HepG2 (cell line): Measurements from ENCODE around the gene SOBP. TPM values are rescaled to one million over a fixed set of nuclear protein-coding genes. Genes with fewer than 3 reads are reported as not detected.

Source experiments
- ATF7 ChIP-seq, 2 experiments: fragments of 450-650 bp in 1 of 2; sonication (generic) in 1 of 2; formaldehyde crosslinking in 1 of 2; IDR thresholded peaks; 2 replicates each; pipeline versions ENCODE4 v1.4.0 to v1.6.1; 2016 to 2020; ENCODE audit warnings: antibody characterized with exemption in 1 of 2, mild to moderate bottlenecking in 1 of 2, missing genetic modification reagents in 1 of 2
- HBP1 ChIP-seq: IDR thresholded peaks from 2 replicates; pipeline ENCODE4 v1.6.1; 2016; ENCODE audit warnings: low read depth, control low read depth
- HMGA1 ChIP-seq: sonication (generic); formaldehyde crosslinking; conservative IDR thresholded peaks from 2 replicates; pipeline ENCODE4 v1.4.0; 2020; ENCODE audit warnings: missing genetic modification reagents
- KMT2A ChIP-seq: sonication (generic); formaldehyde crosslinking; IDR thresholded peaks from 2 replicates; pipeline ENCODE4 v1.4.0; 2020; ENCODE audit warnings: missing genetic modification reagents
- MED8 ChIP-seq: sonication (generic); formaldehyde crosslinking; IDR thresholded peaks from 2 replicates; pipeline ENCODE4 v1.8.1; 2023; ENCODE audit warnings: mild to moderate bottlenecking, missing genetic modification reagents; ENCODE audit not compliant: insufficient replicate concordance
- NFKBIZ ChIP-seq: IDR thresholded peaks from 2 replicates; pipeline ENCODE4 v1.6.1; 2018; ENCODE audit warnings: missing genetic modification reagents, missing compliant biosample characterization
- SRSF4 ChIP-seq: fragments of 200-400 bp; formaldehyde crosslinking; IDR thresholded peaks from one replicate; pipeline ENCODE4 v1.6.1; 2018; ENCODE audit warnings: mild to moderate bottlenecking, low read depth, low read length, moderate library complexity; ENCODE audit not compliant: poor library complexity, severe bottlenecking
- ZBTB39 ChIP-seq: sonication (generic); formaldehyde crosslinking; IDR thresholded peaks from 2 replicates; pipeline ENCODE4 v1.5.0; 2020; ENCODE audit warnings: missing genetic modification reagents
- ZMAT3 ChIP-seq: sonication (generic); formaldehyde crosslinking; conservative IDR thresholded peaks from 2 replicates; pipeline ENCODE4 v1.7.0; 2021; ENCODE audit warnings: missing genetic modification reagents
- ZNF547 ChIP-seq: sonication (generic); formaldehyde crosslinking; IDR thresholded peaks from 2 replicates; pipeline ENCODE4 v1.5.1; 2020; ENCODE audit warnings: mild to moderate bottlenecking, missing genetic modification reagents
- ZNF75D ChIP-seq: sonication (generic); formaldehyde crosslinking; IDR thresholded peaks from 2 replicates; pipeline ENCODE4 v1.8.1; 2023; ENCODE audit warnings: missing genetic modification reagents, mild to moderate bottlenecking, borderline replicate concordance
- polyA plus RNA-seq, 8 experiments: library from polyadenylated mRNA; depleted of rRNA in 3 of 8; stranded (reverse) in 7 of 8; unstranded in 1 of 8; fragments of >200 nt; fragmentation: Illumina TruSeq in 4 of 8; extraction: Trizol in 4 of 8; gene quantifications; 2 replicates each; pipeline versions ENCODE4 v1.2.1 to v1.2.3, GENCODE V29; 2011 to 2016; ENCODE audit warnings: low read depth in 4 of 8, missing spikeins in 1 of 8, mixed read lengths in 1 of 8; ENCODE audit not compliant: insufficient read depth in 1 of 8
- total RNA-seq, 5 experiments: library from RNA; depleted of rRNA; stranded (reverse); fragments of >200 nt; fragmentation: Illumina TruSeq; extraction: Trizol; gene quantifications; 2 replicates each; pipeline ENCODE4 v1.2.3, GENCODE V29; 2016; ENCODE audit warnings: low read depth in 1 of 5
- TF ChIP-seq, protein P1 (sequence below): sonication (generic); formaldehyde crosslinking; IDR thresholded peaks from 2 replicates; pipeline ENCODE4 v1.5.1; 2020; ENCODE audit warnings: mild to moderate bottlenecking, missing genetic modification reagents, borderline replicate concordance
- TF ChIP-seq, protein P2 (sequence below): IDR thresholded peaks from 2 replicates; pipeline ENCODE4 v1.4.0; 2020; ENCODE audit warnings: mild to moderate bottlenecking, missing genetic modification reagents
- TF ChIP-seq, protein P3 (sequence below): sonication (generic); formaldehyde crosslinking; IDR thresholded peaks from 2 replicates; pipeline ENCODE4 v1.4.0; 2020; ENCODE audit warnings: mild to moderate bottlenecking, low read depth, missing genetic modification reagents
- TF ChIP-seq, protein P4 (sequence below): sonication (generic); formaldehyde crosslinking; IDR thresholded peaks from 2 replicates; pipeline ENCODE4 v1.5.0; 2020; ENCODE audit warnings: mild to moderate bottlenecking, missing genetic modification reagents

Gene SOBP
- total and polyA plus RNA-seq, 2 of the 13 experiments (the other 11 are each of a cell fraction or from before 2014, with no cell fraction given) = 1.5 to 6.9 TPM

GRCh38 chr6:107458672-107459282 is 31.1 kb upstream of the SOBP start (continued):
- TF ChIP-seq, protein P1, sequence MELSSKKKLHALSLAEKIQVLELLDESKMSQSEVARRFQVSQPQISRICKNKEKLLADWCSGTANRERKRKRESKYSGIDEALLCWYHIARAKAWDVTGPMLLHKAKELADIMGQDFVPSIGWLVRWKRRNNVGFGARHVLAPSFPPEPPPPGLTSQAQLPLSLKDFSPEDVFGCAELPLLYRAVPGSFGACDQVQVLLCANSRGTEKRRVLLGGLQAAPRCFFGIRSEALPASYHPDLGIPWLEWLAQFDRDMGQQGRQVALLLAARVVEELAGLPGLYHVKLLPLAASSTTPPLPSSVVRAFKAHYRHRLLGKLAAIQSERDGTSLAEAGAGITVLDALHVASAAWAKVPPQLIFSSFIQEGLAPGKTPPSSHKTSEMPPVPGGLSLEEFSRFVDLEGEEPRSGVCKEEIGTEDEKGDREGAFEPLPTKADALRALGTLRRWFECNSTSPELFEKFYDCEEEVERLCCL (CRISPR knock-in tag) = no peak
- TF ChIP-seq, protein P2, sequence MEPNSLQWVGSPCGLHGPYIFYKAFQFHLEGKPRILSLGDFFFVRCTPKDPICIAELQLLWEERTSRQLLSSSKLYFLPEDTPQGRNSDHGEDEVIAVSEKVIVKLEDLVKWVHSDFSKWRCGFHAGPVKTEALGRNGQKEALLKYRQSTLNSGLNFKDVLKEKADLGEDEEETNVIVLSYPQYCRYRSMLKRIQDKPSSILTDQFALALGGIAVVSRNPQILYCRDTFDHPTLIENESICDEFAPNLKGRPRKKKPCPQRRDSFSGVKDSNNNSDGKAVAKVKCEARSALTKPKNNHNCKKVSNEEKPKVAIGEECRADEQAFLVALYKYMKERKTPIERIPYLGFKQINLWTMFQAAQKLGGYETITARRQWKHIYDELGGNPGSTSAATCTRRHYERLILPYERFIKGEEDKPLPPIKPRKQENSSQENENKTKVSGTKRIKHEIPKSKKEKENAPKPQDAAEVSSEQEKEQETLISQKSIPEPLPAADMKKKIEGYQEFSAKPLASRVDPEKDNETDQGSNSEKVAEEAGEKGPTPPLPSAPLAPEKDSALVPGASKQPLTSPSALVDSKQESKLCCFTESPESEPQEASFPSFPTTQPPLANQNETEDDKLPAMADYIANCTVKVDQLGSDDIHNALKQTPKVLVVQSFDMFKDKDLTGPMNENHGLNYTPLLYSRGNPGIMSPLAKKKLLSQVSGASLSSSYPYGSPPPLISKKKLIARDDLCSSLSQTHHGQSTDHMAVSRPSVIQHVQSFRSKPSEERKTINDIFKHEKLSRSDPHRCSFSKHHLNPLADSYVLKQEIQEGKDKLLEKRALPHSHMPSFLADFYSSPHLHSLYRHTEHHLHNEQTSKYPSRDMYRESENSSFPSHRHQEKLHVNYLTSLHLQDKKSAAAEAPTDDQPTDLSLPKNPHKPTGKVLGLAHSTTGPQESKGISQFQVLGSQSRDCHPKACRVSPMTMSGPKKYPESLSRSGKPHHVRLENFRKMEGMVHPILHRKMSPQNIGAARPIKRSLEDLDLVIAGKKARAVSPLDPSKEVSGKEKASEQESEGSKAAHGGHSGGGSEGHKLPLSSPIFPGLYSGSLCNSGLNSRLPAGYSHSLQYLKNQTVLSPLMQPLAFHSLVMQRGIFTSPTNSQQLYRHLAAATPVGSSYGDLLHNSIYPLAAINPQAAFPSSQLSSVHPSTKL (CRISPR knock-in tag) = no peak
- TF ChIP-seq HBP1 (CRISPR knock-in tag) (no peak), ZNF547 (CRISPR knock-in tag) (no peak; the same call in 1 of the 2 replicates), NFKBIZ (no peak), MED8 (CRISPR knock-in tag) (no peak), SRSF4 (no peak), ZBTB39 (CRISPR knock-in tag) (no peak), KMT2A (CRISPR knock-in tag) (no peak), ZMAT3 (CRISPR knock-in tag) (no peak), ATF7 (IDR thresholded peaks at IDR 0.05) (no peak), ATF7 (CRISPR knock-in tag; IDR thresholded peaks at IDR 0.05) (no peak), HMGA1 (no peak), ZNF75D (CRISPR knock-in tag) (no peak)
- TF ChIP-seq, protein P3, sequence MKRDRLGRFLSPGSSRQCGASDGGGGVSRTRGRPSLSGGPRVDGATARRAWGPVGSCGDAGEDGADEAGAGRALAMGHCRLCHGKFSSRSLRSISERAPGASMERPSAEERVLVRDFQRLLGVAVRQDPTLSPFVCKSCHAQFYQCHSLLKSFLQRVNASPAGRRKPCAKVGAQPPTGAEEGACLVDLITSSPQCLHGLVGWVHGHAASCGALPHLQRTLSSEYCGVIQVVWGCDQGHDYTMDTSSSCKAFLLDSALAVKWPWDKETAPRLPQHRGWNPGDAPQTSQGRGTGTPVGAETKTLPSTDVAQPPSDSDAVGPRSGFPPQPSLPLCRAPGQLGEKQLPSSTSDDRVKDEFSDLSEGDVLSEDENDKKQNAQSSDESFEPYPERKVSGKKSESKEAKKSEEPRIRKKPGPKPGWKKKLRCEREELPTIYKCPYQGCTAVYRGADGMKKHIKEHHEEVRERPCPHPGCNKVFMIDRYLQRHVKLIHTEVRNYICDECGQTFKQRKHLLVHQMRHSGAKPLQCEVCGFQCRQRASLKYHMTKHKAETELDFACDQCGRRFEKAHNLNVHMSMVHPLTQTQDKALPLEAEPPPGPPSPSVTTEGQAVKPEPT (CRISPR knock-in tag) = no peak
- TF ChIP-seq, protein P4, sequence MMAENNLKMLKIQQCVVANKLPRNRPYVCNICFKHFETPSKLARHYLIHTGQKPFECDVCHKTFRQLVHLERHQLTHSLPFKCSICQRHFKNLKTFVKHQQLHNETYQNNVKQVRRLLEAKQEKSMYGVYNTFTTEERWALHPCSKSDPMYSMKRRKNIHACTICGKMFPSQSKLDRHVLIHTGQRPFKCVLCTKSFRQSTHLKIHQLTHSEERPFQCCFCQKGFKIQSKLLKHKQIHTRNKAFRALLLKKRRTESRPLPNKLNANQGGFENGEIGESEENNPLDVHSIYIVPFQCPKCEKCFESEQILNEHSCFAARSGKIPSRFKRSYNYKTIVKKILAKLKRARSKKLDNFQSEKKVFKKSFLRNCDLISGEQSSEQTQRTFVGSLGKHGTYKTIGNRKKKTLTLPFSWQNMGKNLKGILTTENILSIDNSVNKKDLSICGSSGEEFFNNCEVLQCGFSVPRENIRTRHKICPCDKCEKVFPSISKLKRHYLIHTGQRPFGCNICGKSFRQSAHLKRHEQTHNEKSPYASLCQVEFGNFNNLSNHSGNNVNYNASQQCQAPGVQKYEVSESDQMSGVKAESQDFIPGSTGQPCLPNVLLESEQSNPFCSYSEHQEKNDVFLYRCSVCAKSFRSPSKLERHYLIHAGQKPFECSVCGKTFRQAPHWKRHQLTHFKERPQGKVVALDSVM (CRISPR knock-in tag) = no peak; the same call in 1 of the 2 replicates
